Nephron (organoid): ENCODE results near the gene IFIT3.
"Not testable (repeated sequence)": the region's sequence is repeated elsewhere in the genome, so short reads cannot be mapped to it uniquely, and the experiment has no call there.

Experiments used
- H3K27ac Mint-ChIP-seq, 3 experiments: 2 replicates each; pipeline ENCODE4 v1.8.0; 2020; ENCODE audit warnings: mixed read lengths in 3 of 3, mild to moderate bottlenecking in 2 of 3, moderate library complexity in 1 of 3
- H3K27me3 Mint-ChIP-seq: 2 replicates; pipeline ENCODE4 v1.8.0; 2021; ENCODE audit warnings: low read depth, mild to moderate bottlenecking, moderate library complexity, mixed read lengths
- H3K36me3 Mint-ChIP-seq: 2 replicates; pipeline ENCODE4 v1.8.0; 2020; ENCODE audit warnings: low read depth, mixed read lengths
- H3K4me1 Mint-ChIP-seq: 2 replicates; pipeline ENCODE4 v1.8.0; 2020; ENCODE audit warnings: mixed read lengths
- H3K4me3 Mint-ChIP-seq, 3 experiments: 2 replicates each; pipeline ENCODE4 v1.8.0; 2020; ENCODE audit warnings: mild to moderate bottlenecking in 3 of 3, mixed read lengths in 3 of 3, moderate library complexity in 2 of 3
- H3K9me3 Mint-ChIP-seq: 2 replicates; pipeline ENCODE4 v1.8.0; 2020; ENCODE audit warnings: mixed read lengths
- CTCF ChIP-seq, 3 experiments: fragments of 200-600 bp; sonication (generic); IDR thresholded peaks; one replicate each; pipeline ENCODE4 v1.5.0; 2021; ENCODE audit warnings: antibody characterized with exemption in 3 of 3; ENCODE audit not compliant: unreplicated experiment in 3 of 3

IFIT3 gene

GRCh38 chr10:89329151-89329550 is 1.4 kb downstream of the IFIT3 start:
- TF ChIP-seq CTCF (IDR thresholded peaks at IDR 0.05; ENCODE audit: unreplicated experiment in 3 of 3), result no peak
- H3K27ac Mint-ChIP-seq, result peak overlapping the region; percentile 98
- peaks cover 2% of the 10 kb centered on the region for H3K36me3 Mint-ChIP-seq
- peak overlapping the region; percentile 81 to 86 (median 85) for H3K4me3 Mint-ChIP-seq
- peaks cover 58% of the 10 kb centered on the region for H3K4me1 Mint-ChIP-seq
- H3K9me3 Mint-ChIP-seq, result peaks cover 3% of the 10 kb centered on the region
- no peaks in the 10 kb centered on the region for H3K27me3 Mint-ChIP-seq

- Mint-ChIP-seq H3K4me1 (peaks cover 64% of the 10 kb centered on the region), H3K4me3 (peak overlapping the region in 1 of 3 experiments; percentile 21), H3K27ac (peak overlapping the region; percentile 49 to 98 (median 98))
- not testable (repeated sequence) for H3K9me3 Mint-ChIP-seq, H3K27me3 Mint-ChIP-seq, H3K36me3 Mint-ChIP-seq
Measured at GRCh38 chr10:89330014-89330413, 2.2 kb downstream of the IFIT3 start.

- Mint-ChIP-seq H3K27me3 (no peaks in the 10 kb centered on the region), H3K36me3 (no peaks in the 10 kb centered on the region), H3K27ac (peak overlapping the region; percentile 78 to 98 (median 98)), H3K4me1 (peaks cover 60% of the 10 kb centered on the region), H3K9me3 (no peaks in the 10 kb centered on the region), H3K4me3 (peak overlapping the region in 1 of 3 experiments; percentile 35)
- no peak for TF ChIP-seq CTCF (IDR thresholded peaks at IDR 0.05; ENCODE audit: unreplicated experiment in 3 of 3)
Measured at GRCh38 chr10:89330537-89331212, 2.9 kb downstream of the IFIT3 start.

- H3K36me3 Mint-ChIP-seq, H3K27me3 Mint-ChIP-seq, H3K9me3 Mint-ChIP-seq: not testable (repeated sequence)
- Mint-ChIP-seq H3K27ac (peak overlapping the region; percentile 95 to 98 (median 98)), H3K4me1 (peaks cover 53% of the 10 kb centered on the region), H3K4me3 (peak overlapping the region in 2 of 3 experiments; percentile 78)
Measured at GRCh38 chr10:89331487-89332122, 3.8 kb downstream of the IFIT3 start.

GRCh38 chr10:89332123-89332633 is 4.4 kb downstream of the IFIT3 start:
- Mint-ChIP-seq H3K9me3 (no peaks in the 10 kb centered on the region), H3K36me3 (peaks cover 3% of the 10 kb centered on the region), H3K27me3 (no peaks in the 10 kb centered on the region), H3K4me3 (peak overlapping the region; percentile 60 to 78 (median 78)), H3K4me1 (peaks cover 53% of the 10 kb centered on the region), H3K27ac (peak overlapping the region; percentile 95 to 98 (median 98))
- no peak for TF ChIP-seq CTCF (IDR thresholded peaks at IDR 0.05; ENCODE audit: unreplicated experiment in 3 of 3)

- Mint-ChIP-seq H3K36me3 (peaks cover 22% of the 10 kb centered on the region), H3K27ac (peak overlapping the region in 1 of 3 experiments; percentile 13), H3K4me1 (peaks cover 35% of the 10 kb centered on the region), H3K27me3 (no peaks in the 10 kb centered on the region), H3K9me3 (no peaks in the 10 kb centered on the region), H3K4me3 (no peak overlapping the region)
- TF ChIP-seq CTCF (IDR thresholded peaks at IDR 0.05; ENCODE audit: unreplicated experiment in 3 of 3), result no peak
Measured at GRCh38 chr10:89335226-89335625, 7.4 kb downstream of the IFIT3 start.
